GM18520 (cell line): ENCODE results near the gene RNF213.
"Not testable (repeated sequence)": the region's sequence is repeated elsewhere in the genome, so short reads cannot be mapped to it uniquely, and the experiment has no call there.

Experiments used
- ATAC-seq: cut with Tn5 transposase; IDR thresholded peaks from one replicate; pipeline ENCODE4 v1.9.1; 2021; ENCODE audit not compliant: unreplicated experiment

RNF213 gene

GRCh38 chr17:80316927-80317705, 56.5 kb downstream of the RNF213 start:
- ATAC-seq = no peak

DNA sequence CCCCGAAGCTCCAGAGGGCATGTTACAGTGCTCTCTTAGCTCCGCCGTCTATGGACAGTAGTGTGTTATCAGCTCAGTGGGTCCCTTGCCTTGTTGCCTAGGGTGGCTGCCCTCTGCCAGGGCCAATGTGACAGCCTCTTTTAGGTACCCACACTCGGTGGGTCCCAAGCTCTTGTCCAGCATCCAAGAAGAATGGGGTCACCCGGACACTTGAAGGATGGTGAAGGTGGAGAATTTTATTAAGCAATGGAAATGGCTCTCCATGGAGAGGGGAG, 57.0 kb downstream of the RNF213 start:
- no peak for ATAC-seq

DNA sequence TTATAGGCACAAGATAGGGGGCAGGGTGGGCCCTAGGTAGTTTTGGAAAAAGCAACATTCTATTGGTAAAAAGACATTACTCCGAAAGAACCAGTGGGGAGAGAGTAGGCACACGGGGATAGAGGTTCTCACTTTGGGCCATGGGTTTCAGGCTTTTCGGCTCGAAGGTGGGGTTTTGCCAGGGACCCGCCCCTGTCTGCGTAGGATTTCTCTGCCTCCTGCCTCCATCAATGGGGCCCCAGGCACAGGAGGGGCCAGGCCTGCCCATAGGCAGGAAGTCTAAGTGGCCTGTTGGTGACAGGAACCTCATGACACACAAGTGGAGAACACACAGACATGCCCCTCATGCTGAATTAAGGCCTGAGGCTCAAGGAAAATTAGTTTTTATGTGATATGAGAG, 57.5 kb downstream of the RNF213 start:
- no peak for ATAC-seq

- ATAC-seq = no peak
These were observed 58.8 kb downstream of the RNF213 start for GRCh38 chr17:80319262-80319998.

DNA sequence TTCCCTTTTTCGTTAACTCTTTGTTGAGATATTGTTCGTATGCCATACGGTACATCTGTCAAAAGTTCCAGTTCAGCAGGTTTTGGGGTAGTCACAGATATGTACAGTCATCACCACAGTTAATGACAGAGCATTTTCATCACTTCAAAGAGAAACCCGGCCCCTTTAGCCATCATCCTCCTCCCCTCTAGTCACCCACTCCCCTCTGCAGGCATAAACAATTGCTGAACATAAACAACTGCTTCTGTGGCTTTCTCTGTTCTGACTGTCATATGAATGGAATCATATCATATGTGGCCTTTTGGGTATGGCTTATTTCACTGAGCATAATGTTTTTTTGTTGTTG, 59.3 kb downstream of the RNF213 start:
- no peak for ATAC-seq

- ATAC-seq = no peak
These were observed 59.8 kb downstream of the RNF213 start for GRCh38 chr17:80320496-80320895.

- ATAC-seq = no peak
These were observed 62.2 kb downstream of the RNF213 start for GRCh38 chr17:80322864-80323263.

DNA sequence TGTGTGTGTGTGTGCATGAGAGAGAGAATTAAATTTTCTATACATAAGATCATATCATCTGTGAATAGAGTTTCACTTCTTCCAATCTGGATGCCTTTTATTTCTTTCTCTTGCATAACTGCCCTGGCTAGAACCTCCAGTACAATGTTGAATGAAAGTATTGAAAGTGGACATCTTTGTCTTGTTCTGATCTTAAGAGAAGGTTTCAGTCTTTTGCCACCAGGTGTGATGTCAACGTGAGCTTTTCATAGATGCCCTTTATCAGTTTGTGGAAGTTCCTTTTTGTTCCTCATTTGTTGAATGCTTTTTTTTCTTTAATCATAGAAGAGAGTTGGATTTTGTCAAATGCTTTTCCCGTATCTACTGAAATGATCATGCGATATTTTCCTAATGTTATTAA, 63.3 kb downstream of the RNF213 start:
- ATAC-seq = no peak

- no peak for ATAC-seq
These were observed 66.9 kb downstream of the RNF213 start for GRCh38 chr17:80327518-80327917.

DNA sequence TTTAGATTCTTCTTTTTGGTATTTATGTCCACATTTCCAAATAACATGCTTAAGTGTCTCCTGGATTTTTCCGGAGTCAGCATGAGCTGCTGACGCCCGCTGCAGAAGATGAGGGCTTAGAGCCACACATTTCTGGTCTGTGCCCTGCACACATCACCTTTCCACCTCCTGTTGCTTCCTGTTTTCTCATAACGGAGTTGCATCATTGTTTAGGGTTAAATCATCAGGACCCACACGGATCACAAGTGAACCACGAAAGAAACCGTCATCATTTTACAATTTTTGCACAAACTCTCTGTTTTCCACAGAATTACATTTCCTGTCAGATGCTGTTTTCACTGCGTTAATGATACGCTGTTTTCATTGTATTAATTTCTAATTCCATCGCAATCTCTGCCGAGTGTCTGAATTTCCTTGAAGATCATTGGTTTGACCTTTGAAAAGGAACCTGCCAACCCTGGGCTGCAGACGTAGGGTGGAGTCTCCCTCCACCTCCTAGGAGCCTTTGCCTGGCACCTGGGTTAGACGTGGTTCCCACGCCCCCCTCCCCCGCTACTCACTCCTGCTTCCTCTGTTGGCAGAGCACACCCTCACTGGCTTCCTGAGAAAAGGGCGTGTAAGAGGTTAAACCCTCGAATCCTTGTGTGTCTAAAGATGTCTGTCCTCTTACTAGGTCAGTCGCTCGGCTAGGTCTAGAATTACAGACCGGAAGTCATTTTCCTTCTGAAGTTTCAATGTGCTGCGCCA, 68.2 kb downstream of the RNF213 start:
- ATAC-seq = no peak

DNA sequence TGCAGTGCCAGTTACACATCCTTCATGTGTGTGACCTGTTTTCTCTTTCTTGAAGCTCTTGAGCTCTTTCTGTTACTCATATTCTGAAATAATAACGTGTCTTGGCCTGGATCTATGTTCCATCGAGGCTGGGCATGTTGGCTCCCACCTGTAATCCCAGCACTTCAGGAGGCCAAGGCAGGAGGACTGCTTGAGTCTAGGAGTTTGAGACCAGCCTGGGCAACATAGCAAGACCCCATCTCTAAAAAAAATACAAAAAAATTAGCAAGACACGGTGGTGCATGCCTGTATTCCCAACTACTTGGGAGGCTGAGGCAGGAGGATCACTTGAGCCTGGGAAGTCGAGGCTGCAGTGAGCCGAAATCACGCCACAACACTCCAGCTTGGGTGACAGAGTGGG, 68.8 kb downstream of the RNF213 start:
- not testable (repeated sequence) for ATAC-seq

DNA sequence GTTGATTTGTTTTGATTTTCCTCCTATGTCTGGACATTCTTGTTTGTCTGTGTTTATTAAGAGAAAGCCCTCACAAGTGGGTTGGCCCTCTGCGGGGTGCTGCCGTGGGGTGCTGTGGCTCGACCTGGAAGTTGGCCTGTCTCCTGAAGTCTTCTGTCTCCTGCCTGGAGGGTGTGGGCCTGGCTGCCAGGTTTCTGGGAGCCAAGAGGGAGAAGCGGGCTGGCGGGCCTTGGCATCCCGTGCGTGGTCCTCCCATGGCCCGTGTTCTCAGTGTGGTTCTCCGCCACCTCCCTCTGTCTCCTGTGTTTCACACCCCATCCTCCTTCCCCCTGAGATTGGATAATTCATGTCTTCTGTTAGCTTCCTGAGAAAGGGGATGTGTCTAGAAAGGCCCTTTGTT, 69.6 kb downstream of the RNF213 start:
- ATAC-seq = no peak

DNA sequence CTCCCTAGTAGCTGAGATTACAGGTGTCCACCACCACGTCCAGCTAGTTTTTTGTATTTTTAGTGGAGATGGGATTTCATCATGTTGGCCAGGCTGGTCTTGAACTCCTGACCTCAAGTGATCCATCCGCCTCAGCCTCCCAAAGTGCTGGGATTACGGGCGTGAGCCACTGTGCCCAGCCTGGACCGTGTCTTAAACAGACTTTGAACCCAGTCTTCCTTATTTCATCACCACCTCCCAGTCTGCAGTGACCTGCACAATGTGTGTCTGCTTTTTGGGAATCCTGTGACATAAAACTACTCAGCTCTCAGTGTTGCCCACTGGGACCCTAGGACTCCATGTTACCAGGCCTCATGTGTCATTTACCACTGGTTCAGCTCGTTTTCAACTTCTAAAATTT, 70.3 kb downstream of the RNF213 start:
- not testable (repeated sequence) for ATAC-seq

- no peak for ATAC-seq
These were observed 71.2 kb downstream of the RNF213 start for GRCh38 chr17:80331820-80332219.

DNA sequence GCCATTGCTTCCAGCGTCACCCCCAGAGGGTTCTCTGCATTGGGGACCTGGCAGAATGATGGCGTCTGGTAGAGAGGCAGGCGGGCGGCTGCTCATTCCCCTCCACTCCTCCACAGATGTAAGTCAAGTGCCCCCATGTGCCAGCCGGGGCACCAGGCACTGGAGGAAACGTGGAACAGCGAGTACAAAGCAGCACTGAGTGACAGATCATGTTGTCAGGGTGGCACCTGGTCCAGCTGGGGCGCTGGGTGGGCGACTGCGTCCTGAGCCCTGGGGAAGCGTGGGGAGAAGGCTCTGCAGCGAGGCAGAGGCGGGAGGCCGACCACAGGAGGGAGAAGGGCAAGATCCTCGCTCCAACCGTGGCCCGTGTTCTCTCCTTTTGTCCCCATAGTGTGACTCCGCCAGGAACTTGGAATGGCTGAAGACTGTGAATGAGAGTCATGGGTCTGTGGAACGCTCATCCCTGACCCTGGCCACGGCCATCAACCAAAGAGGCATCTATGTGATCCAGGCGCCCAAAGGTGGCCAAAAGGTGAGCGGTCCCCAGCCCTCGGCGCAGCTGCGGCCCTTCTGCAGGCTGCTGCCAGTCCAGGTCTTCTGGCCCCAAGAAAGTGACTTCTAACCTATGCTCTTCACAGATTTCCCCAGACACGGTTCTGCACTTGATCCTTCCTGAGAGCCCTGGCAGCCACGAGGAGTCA, 76.7 kb downstream of the RNF213 start:
- ATAC-seq = no peak

GRCh38 chr17:80339118-80339517, 78.5 kb downstream of the RNF213 start:
- no peak for ATAC-seq

DNA sequence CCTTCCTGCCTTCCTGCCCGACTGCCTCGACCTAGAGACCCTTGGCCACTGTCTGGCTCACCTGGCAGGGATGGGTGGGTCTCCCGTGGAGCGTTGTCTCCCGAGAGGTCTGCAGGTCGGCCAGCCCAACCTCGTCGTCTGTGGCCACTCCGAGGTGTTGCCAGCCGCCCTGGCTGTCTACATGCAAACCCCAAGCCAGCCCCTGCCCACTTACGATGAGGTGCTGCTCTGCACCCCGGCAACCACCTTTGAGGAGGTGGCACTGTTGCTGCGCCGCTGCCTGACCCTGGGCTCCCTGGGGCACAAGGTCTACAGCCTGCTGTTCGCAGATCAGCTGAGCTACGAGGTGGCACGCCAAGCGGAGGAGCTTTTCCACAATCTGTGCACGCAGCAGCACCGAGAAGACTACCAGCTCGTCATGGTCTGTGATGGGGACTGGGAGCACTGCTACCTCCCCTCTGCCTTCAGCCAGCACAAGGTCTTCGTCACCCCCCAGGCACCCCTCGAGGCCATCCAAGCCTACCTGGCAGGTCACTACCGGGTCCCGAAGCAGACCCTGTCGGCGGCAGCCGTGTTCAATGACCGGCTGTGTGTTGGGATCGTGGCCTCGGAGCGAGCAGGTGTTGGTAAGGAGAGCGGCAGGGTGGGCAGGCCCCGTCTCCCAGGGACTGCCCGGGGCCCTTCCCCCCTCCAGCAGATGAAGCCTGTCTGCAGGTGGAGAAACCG, 79.2 kb downstream of the RNF213 start:
- ATAC-seq = no peak

GRCh38 chr17:80345321-80345720, 84.7 kb downstream of the RNF213 start:
- no peak for ATAC-seq

DNA sequence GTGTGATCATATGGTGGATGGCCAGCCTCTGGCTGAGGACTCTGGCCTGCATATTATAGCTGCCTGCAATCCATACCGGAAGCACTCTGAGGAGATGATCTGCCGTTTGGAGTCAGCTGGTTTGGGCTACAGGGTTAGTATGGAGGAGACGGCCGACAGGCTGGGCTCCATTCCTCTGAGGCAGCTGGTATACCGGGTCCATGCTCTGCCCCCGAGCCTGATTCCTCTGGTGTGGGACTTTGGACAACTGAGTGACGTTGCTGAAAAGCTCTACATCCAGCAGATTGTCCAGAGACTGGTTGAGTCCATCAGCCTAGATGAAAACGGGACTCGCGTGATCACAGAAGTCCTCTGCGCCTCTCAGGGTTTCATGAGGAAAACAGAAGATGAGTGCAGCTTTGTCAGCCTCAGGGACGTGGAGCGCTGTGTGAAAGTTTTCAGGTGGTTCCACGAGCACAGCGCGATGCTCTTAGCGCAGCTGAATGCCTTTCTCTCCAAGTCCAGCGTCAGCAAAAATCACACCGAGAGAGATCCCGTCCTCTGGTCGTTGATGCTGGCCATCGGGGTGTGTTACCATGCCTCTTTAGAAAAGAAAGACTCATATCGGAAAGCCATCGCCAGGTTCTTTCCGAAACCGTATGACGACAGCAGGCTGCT, 85.3 kb downstream of the RNF213 start:
- no peak for ATAC-seq

DNA sequence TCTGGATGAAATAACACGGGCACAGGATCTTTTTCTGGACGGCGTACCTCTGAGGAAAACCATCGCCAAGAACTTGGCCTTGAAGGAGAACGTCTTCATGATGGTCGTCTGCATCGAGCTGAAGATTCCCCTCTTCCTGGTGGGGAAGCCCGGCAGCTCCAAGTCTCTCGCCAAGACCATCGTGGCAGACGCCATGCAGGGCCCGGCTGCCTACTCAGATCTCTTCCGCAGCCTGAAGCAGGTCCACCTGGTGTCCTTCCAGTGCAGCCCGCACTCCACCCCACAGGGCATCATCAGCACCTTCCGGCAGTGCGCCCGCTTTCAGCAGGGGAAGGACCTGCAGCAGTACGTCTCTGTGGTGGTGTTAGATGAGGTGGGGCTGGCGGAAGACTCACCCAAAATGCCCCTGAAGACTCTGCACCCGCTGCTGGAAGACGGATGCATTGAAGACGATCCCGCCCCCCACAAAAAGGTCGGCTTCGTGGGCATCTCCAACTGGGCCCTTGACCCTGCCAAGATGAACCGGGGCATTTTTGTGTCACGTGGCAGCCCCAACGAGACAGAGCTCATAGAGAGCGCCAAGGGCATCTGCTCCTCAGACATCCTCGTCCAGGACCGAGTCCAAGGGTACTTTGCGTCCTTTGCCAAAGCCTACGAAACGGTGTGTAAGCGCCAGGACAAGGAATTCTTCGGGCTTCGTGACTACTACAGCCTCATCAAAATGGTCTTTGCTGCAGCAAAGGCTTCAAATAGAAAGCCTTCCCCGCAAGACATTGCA, 86.0 kb downstream of the RNF213 start:
- no peak for ATAC-seq
